ENCODE measurements around the gene CRIP1.

CRIP1 gene

DNA sequence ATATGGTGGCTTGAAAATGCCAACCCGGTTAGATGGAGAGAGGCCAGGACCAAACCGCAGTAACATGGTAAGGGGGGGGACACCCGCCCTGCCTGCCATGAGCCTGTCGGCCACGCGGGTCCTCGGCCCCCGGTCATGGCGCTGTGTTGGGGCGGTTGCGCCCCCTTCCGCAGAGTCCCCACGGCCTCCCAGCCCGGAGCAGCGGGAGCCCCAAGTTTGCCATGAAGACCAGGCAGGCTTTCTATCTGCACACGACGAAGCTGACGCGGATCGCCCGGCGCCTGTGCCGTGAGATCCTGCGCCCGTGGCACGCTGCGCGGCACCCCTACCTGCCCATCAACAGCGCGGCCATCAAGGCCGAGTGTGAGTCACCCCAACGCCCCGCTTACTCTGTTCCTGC lies 22.2 kb upstream of the CRIP1 start:
- no peak overlapping the region for H3K4me3 ChIP-seq (ENCODE audit: control insufficient read depth, low read depth, low read length)
- TF ChIP-seq CTCF (IDR thresholded peaks at IDR 0.05; ENCODE audit: control insufficient read depth, insufficient read depth, low read depth, low read length, missing control alignments) = no peak
- no peak for DNase-seq (ENCODE audit: low read depth)

DNA sequence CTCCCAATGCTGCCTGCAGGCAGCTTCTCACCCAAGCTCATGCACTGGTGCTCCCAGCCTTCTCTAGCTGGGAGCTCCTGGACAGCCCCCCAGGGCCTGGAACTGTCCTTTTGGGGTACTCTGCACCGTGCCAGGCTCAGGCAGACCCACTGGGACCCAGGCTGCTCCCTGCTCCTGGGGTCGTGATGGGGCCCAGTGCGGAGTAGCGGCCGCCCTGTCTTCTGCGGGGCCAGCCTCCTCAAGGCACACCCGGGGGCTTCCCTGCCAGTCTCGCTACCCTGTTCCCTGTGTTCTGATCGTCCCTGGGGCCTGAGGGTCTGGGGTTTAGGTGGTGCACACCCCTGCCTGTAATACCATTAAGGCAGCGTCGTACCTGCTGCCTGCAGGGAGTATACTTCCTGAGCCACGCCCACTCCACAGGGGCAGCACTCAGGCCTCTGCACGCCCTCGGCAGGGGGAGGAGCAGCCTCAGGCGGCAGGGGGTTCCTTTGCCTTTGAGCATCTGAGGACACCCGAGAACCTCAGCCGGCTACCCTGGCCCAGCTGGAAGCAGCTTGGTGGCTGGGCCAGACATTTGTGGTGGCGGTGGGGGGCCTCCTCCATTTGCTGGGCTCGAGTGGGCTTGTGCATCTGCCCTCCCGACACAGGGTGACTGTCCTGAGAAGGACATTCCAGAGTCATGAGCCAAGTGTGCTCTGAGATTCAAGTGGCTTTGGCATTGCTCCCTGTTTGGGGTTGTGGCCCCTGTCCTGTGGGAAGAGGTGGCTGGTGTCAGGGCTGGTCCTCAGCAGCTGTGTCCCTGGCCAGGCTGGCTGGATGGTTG lies 21.3 kb upstream of the CRIP1 start:
- no peak for DNase-seq (ENCODE audit: low read depth)
- H3K4me3 ChIP-seq (ENCODE audit: control insufficient read depth, low read depth, low read length) = no peak overlapping the region
- no peak for TF ChIP-seq CTCF (IDR thresholded peaks at IDR 0.05; ENCODE audit: control insufficient read depth, insufficient read depth, low read depth, low read length, missing control alignments)

DNA sequence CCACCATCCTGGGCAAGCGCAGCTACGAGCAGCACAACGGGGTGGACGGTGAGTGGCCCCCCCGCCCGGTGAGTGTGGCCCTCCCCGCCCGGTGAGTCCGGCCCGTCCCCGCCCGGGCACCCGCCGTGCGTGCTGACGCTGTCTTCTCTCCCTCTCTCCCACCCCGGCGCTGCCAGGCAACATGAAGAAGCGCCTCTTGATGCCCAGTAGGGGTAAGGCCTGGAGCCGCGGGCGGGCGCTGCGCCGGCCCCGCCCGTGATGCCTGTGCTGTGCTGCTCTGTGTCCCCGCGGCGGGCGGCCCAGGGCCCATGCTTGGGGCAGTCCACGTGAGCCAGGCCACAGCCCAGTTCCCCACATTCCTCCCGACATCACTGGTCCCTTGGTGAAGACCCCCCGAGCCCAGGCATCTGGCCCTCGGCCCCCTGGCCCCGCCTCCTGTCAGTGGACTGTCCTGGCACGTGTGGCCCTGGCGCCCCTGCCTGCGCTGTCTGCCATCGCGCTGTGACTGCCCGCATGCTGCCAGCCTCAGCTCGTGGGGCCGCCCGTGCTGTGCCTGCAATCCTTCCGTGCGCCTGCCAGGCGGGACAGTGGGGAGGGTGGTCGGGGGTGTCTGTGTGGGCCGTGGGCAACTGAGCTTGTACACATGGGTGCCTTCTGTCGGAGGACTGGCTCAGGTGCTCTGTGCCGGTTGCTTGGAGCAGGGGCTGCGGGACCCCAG lies 20.0 kb upstream of the CRIP1 start:
- H3K4me3 ChIP-seq (ENCODE audit: control insufficient read depth, low read depth, low read length) = no peak overlapping the region
- DNase-seq (ENCODE audit: low read depth) = no peak
- no peak for TF ChIP-seq CTCF (IDR thresholded peaks at IDR 0.05; ENCODE audit: control insufficient read depth, insufficient read depth, low read depth, low read length, missing control alignments)

DNA sequence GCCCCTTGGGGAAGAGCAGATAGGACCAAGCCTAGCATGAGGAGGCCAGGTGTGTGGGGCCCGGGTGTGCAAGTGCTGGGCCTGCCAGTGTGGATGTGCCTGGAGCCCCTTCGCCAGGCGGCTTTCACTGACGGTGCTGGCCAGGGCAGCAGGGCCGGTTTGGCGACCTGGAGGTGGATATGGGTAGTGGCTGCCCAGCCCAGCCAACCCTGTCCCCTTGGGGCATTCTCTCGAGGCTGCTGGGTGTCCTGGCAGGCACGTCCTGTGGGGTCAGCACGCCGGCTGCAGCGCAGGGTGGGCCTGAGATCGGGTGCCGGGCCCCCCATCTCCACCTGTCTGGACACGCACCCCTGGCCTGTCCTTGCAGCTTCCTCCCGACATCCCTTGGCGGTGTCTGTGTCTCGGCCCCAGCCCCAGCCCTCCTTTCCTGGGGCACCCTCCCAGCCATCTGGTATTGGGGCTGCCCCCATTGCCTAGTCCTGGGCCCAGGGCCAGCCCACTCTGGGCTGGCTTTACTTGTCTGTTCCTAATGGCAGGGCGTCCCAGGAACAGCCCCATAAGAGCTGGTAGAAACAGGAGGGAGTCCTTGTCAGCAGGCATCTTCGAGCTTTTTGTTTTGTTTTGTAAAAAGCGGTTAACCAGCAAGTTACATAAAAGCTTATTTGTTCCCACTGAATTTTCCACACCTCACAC lies 19.3 kb upstream of the CRIP1 start:
- H3K4me3 ChIP-seq (ENCODE audit: control insufficient read depth, low read depth, low read length) = no peak overlapping the region
- DNase-seq (ENCODE audit: low read depth) = no peak
- no peak for TF ChIP-seq CTCF (IDR thresholded peaks at IDR 0.05; ENCODE audit: control insufficient read depth, insufficient read depth, low read depth, low read length, missing control alignments)

GRCh38 chr14:105467942-105468471 lies 18.7 kb upstream of the CRIP1 start:
- TF ChIP-seq CTCF (IDR thresholded peaks at IDR 0.05; ENCODE audit: control insufficient read depth, insufficient read depth, low read depth, low read length, missing control alignments) = no peak
- DNase-seq (ENCODE audit: low read depth) = no peak
- H3K4me3 ChIP-seq (ENCODE audit: control insufficient read depth, low read depth, low read length) = no peak overlapping the region

DNA sequence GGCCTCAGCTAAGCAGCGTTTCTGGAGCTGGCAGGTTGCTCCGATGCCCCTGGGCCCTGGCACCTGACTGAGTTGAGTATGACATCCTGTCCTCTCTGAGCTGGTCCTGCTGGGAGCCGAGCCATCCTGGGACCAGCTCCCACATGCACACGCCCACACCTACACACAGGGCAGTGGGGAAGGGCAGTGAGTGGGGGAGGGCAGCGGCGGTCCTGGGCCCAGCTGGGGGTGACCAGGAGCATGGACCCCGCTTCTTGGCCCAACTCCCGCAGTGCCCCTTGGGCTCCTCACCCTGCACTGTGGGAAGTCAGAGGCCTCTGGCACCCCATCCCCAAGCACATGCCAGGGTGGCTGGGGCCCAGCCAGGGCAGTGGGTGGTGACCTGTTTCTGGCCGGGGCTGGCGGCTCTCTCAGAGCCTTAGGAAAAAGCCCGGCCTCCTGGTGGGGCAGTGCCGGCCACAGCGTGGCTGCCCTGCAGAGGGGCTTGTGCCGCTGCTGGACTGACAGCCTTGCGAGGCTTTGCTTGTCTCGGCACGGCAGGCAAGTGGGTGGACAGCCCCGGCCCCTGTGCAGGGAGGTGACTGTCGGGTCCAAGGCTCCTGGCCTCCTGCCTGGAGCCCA lies 18.0 kb upstream of the CRIP1 start:
- no peak for DNase-seq (ENCODE audit: low read depth)
- no peak overlapping the region for H3K4me3 ChIP-seq (ENCODE audit: control insufficient read depth, low read depth, low read length)
- no peak for TF ChIP-seq CTCF (IDR thresholded peaks at IDR 0.05; ENCODE audit: control insufficient read depth, insufficient read depth, low read depth, low read length, missing control alignments)
